Stimulated activated CD4-positive, alpha-beta T cell treated with anti-CD3 and anti-CD28 coated beads, Interleukin-15, amount 100 ng/mL, for 1 hour (primary cell): ENCODE data around the gene PSMA4.
"Not testable (repeated sequence)": the region's sequence is repeated elsewhere in the genome, so short reads cannot be mapped to it uniquely, and the experiment has no call there.

Source experiments
- DNase-seq, 2 donors: peaks; one replicate each; pipeline ENCODE4 v3.0.0-alpha.2; 2020; ENCODE audit warnings: low read depth in 1 of 2, low spot score in 1 of 2

PSMA4 gene

GRCh38 chr15:78550815-78551214 lies 10.6 kb downstream of the PSMA4 start:
- DNase-seq = no peak

DNA sequence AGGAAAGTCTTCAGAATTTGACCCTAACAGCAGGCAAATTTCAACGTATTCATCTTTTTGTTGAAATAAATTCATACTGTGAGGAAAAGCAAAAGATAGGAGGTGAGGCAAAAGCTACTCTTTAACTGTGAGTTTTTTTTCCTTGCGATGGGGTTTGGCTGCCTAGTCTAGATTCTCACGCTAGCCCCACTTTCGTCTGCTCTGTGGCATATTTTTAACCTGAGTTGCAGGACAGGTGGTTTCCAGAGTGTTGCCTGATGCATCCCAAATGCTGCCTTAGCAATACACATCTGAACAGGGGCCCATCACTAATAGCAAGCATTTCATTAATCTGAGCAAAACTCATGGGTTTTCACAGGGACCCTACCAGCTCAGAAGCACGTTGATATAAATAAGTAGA lies 11.7 kb downstream of the PSMA4 start:
- DNase-seq = no peak

- DNase-seq = no peak
Observed at GRCh38 chr15:78552597-78552996, 12.4 kb downstream of the PSMA4 start.

DNA sequence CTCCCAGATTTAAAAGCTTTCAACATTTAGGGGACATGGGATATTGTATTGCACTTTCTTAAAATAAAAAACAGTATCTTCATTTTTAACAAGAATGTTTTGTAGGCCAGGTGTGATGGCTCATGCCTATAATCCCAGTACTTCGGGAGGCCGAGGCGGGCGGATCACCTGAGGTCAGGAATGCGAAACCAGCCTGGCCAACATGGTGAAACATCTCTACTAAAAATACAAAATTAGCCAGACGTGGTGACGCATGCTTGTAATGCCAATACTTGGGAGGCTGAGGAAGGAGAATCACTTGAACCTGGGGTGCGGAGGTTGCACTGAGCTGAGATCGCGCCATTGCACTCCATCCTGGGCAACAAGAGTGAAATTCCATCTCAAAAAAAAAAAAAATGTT lies 20.0 kb downstream of the PSMA4 start:
- DNase-seq = not testable (repeated sequence)

- DNase-seq = no peak
Observed at GRCh38 chr15:78561490-78561889, 21.2 kb downstream of the PSMA4 start.

GRCh38 chr15:78563092-78563491 lies 22.8 kb downstream of the PSMA4 start:
- DNase-seq = no peak

GRCh38 chr15:78564743-78565096 lies 24.5 kb downstream of the PSMA4 start:
- no peak for DNase-seq

- DNase-seq = peak; percentile 6 to 68
Observed at GRCh38 chr15:78565097-78565950, 25.1 kb downstream of the PSMA4 start, which contains the start of gene CHRNA5. Gene CHRNA5, plus strand, starts transcription at chr15:78565520. Its CDS starts 200 bp downstream, at chr15:78565720.

DNA sequence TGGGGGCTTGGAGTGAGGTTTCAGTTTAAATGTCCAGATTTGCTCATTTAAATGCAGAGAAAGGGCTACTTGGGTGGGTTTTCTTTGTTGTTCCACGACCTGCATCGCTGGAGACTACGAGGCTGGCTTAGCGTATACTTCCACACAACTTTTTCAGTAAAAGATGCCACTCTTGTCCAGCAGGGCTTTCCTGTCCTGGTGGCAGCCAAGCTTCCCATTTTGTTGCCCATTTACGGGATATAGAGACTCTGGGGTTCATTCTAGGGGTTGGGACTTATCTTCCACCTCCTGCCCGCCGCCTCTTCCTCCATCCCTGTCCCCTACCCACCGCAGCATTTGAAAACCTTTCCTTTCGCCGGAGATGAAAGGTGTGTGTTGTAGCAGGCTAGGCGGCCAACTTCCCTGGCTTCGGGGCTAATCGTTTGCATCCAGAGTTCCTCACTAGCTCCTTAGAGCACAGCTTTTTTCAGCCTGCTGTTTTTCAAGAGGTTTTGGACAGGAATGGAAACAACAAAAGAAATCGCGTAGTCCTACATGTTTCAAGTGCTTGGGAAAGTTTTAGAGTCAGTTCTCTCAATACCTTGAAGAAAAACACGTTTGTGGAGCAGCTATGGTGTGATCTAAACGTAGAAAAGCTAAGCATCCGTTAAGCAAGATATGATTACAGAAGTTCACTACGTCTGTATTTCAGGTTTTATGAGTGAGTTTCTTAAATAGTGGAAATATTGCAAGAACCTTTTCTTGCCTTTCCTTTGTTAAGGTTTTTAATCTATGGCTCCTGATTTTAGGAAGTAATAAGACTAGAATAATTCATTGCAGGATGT lies 25.9 kb downstream of the PSMA4 start:
- no peak for DNase-seq

- no peak for DNase-seq
Observed at GRCh38 chr15:78567531-78567930, 27.3 kb downstream of the PSMA4 start.

GRCh38 chr15:78570710-78571109 lies 30.5 kb downstream of the PSMA4 start:
- no peak for DNase-seq

GRCh38 chr15:78571382-78571781 lies 31.1 kb downstream of the PSMA4 start:
- DNase-seq = no peak

DNA sequence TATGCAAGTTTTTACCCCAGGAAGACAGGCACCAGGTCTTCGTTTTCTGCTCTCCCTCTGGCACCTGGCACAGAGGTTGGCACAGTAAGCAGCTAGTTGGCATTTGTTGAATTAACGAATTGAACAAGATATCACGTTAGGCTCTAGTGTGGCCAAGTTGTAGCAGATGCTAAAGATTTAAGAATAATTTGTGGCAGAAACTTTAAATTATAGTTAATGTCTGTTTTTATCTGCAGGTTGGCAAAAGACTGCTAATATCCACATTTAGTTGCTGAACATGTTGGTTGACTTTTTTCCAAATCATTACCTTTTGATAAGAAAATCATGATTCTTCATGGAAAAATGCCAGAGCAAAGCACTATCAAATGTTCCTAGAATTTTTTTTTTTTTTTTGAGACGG lies 33.2 kb downstream of the PSMA4 start:
- no peak for DNase-seq

- DNase-seq = no peak
Observed at GRCh38 chr15:78574944-78575343, 34.7 kb downstream of the PSMA4 start.

GRCh38 chr15:78597583-78597982 lies 57.3 kb downstream of the PSMA4 start:
- no peak for DNase-seq

DNA sequence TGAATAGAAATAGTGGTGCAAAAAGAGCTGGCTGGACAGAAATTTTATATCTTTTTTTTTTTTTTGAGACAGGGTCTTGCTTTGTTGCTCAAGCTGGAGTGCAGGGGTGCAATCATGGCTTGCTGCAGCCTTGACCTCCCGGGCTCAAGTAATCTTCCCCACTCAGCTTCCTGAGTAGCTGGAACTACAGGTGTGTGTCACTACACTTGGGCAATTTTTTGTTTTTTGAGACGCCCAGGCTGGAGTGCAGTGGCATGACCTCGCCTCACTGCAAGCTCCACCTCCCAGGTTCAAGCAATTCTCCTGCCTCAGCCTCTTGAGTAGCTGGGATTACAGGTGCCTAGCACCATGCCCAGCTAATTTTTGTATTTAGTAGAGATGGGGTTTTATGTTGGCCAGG lies 58.1 kb downstream of the PSMA4 start:
- DNase-seq = no peak

- no peak for DNase-seq
Observed at GRCh38 chr15:78599189-78599588, 58.9 kb downstream of the PSMA4 start.
